ENCODE results near the gene MAP4K2.
"Not testable (repeated sequence)": the region's sequence is repeated elsewhere in the genome, so short reads cannot be mapped to it uniquely, and the experiment has no call there.

Gene MAP4K2

GRCh38 chr11:64831411-64831891, 28.4 kb upstream of the MAP4K2 start:
- no peaks in the 10 kb centered on the region for H3K9me3 Mint-ChIP-seq
- ATAC-seq = no peak
- H3K27me3 Mint-ChIP-seq = no peaks in the 10 kb centered on the region
- H3K4me3 Mint-ChIP-seq = no peak overlapping the region
- no peaks in the 10 kb centered on the region for H3K4me1 Mint-ChIP-seq
- H3K36me3 Mint-ChIP-seq = peaks cover 23% of the 10 kb centered on the region
- H3K27ac Mint-ChIP-seq = no peak overlapping the region

- Mint-ChIP-seq H3K27ac (no peak overlapping the region), H3K9me3 (no peaks in the 10 kb centered on the region), H3K4me3 (no peak overlapping the region), H3K27me3 (no peaks in the 10 kb centered on the region), H3K36me3 (peaks cover 27% of the 10 kb centered on the region), H3K4me1 (no peaks in the 10 kb centered on the region)
- ATAC-seq = no peak
Measured at GRCh38 chr11:64829536-64830251, 26.7 kb upstream of the MAP4K2 start.

DNA sequence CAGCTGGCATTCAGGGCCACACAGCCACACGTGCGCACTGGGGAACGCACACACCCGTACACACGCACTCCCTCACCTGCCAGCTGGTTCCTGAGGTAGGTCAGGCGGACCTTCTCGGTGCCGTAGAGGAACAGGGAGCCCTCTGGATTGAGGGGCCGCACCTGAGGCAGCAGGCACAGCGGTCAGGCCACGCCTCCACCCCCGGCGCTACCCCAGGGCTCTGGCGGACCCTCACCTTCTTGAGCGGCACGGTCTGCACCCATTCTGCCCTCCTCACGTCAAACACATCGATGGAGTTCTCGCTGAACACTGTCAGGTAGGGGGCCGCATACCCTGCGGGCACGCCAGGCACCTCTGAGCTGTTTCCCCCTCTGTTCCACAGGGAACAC, 24.4 kb upstream of the MAP4K2 start:
- Mint-ChIP-seq H3K4me1 (no peaks in the 10 kb centered on the region), H3K4me3 (no peak overlapping the region), H3K9me3 (no peaks in the 10 kb centered on the region), H3K27ac (no peak overlapping the region), H3K27me3 (no peaks in the 10 kb centered on the region), H3K36me3 (peaks cover 27% of the 10 kb centered on the region)
- ATAC-seq = no peak

DNA sequence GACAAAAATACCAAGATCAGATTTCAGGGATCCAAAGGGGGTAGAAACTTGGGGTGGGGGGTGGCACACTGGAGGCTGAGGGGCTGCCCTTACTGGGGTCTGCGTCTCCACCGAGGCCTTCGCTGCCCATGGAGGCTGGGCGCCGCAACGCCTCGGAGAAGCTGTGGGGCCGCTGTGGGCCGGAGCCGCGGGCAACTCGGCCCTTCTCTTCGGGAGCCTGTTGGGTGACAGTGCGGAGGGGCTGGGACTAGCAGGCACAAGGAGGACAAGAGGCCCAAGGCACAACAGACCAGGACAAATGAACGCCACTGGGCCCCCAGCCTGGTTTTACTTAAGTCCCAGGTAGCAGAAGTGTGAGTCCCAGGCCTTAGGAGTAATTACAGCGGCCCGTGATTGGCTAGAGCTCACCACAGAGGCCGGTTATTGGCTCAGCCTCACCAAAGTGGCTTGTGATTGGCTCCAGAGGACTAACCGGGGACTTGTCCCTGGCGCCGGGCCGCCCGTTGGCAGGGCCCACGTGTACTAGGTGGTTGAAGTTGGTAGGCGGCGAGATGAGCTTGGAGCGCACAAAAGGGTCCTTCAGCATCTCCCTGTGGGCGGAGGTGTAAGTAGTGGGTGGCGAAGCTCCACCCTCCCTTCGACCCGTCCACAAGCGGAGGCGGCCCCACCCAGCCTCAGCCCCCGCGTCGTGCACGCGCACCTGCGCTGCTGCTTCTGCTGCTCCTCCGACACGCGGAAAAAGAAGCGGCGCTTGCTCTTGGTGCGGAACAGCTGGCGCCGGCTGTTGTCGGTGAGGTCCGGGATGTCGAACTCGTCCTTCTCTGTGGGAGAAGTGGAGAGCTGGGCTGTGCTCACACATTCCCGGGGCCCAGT, 23.8 kb upstream of the MAP4K2 start:
- no peaks in the 10 kb centered on the region for H3K4me1 Mint-ChIP-seq
- no peak overlapping the region for H3K4me3 Mint-ChIP-seq
- H3K36me3 Mint-ChIP-seq = peaks cover 23% of the 10 kb centered on the region
- no peaks in the 10 kb centered on the region for H3K9me3 Mint-ChIP-seq
- no peak for ATAC-seq
- H3K27me3 Mint-ChIP-seq = no peaks in the 10 kb centered on the region
- H3K27ac Mint-ChIP-seq = no peak overlapping the region

- H3K27ac Mint-ChIP-seq = no peak overlapping the region
- ATAC-seq = no peak
- no peaks in the 10 kb centered on the region for H3K9me3 Mint-ChIP-seq
- H3K36me3 Mint-ChIP-seq = peaks cover 21% of the 10 kb centered on the region
- no peaks in the 10 kb centered on the region for H3K27me3 Mint-ChIP-seq
- H3K4me3 Mint-ChIP-seq = no peak overlapping the region
- no peaks in the 10 kb centered on the region for H3K4me1 Mint-ChIP-seq
Measured at GRCh38 chr11:64826062-64826461, 23.0 kb upstream of the MAP4K2 start.

- Mint-ChIP-seq H3K36me3 (peaks cover 15% of the 10 kb centered on the region), H3K9me3 (no peaks in the 10 kb centered on the region), H3K4me3 (no peak overlapping the region), H3K27me3 (no peaks in the 10 kb centered on the region), H3K27ac (no peak overlapping the region), H3K4me1 (no peaks in the 10 kb centered on the region)
- no peak for ATAC-seq
Measured at GRCh38 chr11:64823568-64824119, 20.6 kb upstream of the MAP4K2 start.

DNA sequence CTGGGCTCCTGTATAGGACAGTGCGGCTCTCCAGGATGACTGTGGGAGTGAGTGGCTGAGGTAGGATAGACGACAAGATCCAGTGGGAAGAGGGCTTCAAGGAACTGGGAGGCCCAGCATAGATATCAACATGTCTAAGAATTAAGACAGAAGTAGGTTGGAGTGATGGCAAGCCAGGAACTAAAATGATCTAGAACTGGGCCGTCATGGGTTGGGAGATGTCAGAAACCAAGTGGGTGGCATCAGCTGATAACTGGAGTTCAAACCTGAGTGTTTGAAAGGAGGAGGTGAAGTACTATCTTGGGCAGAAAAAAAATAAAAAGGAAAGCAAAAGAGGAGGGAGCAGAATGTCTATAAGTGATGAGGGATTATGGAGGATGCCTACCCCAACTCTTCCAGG, 14.5 kb upstream of the MAP4K2 start:
- Mint-ChIP-seq H3K4me3 (no peak overlapping the region), H3K36me3 (no peaks in the 10 kb centered on the region), H3K27ac (peak overlapping the region; percentile 0), H3K27me3 (no peaks in the 10 kb centered on the region), H3K9me3 (no peaks in the 10 kb centered on the region), H3K4me1 (peaks cover 16% of the 10 kb centered on the region)
- no peak for ATAC-seq

DNA sequence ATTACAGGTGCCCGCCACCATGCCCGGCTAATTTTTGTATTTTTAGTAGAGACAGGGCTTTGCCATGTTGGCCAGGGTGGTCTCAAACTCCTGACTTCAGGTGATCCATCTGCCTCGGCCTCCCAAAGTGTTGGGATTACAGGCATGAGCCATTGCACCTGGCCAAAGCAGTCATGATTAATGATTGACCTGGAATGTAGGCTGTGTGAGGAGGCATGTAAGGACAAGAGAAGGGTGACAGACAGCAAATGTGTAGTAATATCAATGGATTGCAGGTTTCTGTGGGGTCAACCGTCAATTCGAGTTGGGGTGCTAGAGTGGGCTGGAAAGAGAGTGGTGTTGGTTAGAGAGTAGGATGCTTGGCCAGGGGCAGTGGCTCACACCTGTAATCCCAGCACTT, 12.4 kb upstream of the MAP4K2 start:
- H3K36me3 Mint-ChIP-seq, H3K9me3 Mint-ChIP-seq, ATAC-seq, H3K27me3 Mint-ChIP-seq, H3K4me3 Mint-ChIP-seq, H3K27ac Mint-ChIP-seq: not testable (repeated sequence)
- H3K4me1 Mint-ChIP-seq = peaks cover 22% of the 10 kb centered on the region

- no peaks in the 10 kb centered on the region for H3K9me3 Mint-ChIP-seq
- peak; percentile 86 for ATAC-seq
- no peaks in the 10 kb centered on the region for H3K27me3 Mint-ChIP-seq
- no peaks in the 10 kb centered on the region for H3K36me3 Mint-ChIP-seq
- peaks cover 29% of the 10 kb centered on the region for H3K4me1 Mint-ChIP-seq
- H3K4me3 Mint-ChIP-seq = no peak overlapping the region
- peak overlapping the region; percentile 68 for H3K27ac Mint-ChIP-seq
Measured at GRCh38 chr11:64814712-64815187, 11.7 kb upstream of the MAP4K2 start.

- Mint-ChIP-seq H3K9me3 (no peaks in the 10 kb centered on the region), H3K4me3 (no peak overlapping the region), H3K4me1 (peaks cover 35% of the 10 kb centered on the region), H3K36me3 (no peaks in the 10 kb centered on the region), H3K27ac (peak overlapping the region; percentile 68), H3K27me3 (no peaks in the 10 kb centered on the region)
- no peak for ATAC-seq
Measured at GRCh38 chr11:64813826-64814225, 10.8 kb upstream of the MAP4K2 start.

DNA sequence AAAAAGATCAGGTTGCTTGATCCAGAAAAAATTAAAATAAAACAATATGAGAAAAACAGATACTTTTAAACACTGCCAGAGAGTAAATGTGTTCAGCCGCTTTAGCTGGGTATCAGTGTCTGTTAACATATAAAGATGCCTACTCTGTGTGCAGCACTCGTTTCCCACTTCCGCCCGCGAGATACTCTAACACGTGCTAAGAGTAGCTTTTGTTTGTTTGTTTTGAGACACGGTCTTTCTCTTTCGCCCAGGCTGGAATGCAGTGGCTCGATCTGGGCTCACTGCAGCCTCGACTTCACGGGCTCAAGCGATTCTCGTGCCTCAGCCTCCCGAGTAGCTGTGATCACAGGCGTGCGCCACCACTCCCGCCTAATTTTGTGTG, 7.9 kb upstream of the MAP4K2 start:
- peaks cover 44% of the 10 kb centered on the region for H3K4me1 Mint-ChIP-seq
- no peak for ATAC-seq
- peaks cover 22% of the 10 kb centered on the region for H3K36me3 Mint-ChIP-seq
- no peaks in the 10 kb centered on the region for H3K9me3 Mint-ChIP-seq
- no peaks in the 10 kb centered on the region for H3K27me3 Mint-ChIP-seq
- peak overlapping the region; percentile 89 for H3K27ac Mint-ChIP-seq
- peak overlapping the region; percentile 98 for H3K4me3 Mint-ChIP-seq

- ATAC-seq = peak; percentile 90
Measured at GRCh38 chr11:64810271-64810890, 7.4 kb upstream of the MAP4K2 start, which contains the start of gene MEN1. MEN1 (minus strand) TSS chr11:64810551; CDS start chr11:64810109, 442 bp downstream.

DNA sequence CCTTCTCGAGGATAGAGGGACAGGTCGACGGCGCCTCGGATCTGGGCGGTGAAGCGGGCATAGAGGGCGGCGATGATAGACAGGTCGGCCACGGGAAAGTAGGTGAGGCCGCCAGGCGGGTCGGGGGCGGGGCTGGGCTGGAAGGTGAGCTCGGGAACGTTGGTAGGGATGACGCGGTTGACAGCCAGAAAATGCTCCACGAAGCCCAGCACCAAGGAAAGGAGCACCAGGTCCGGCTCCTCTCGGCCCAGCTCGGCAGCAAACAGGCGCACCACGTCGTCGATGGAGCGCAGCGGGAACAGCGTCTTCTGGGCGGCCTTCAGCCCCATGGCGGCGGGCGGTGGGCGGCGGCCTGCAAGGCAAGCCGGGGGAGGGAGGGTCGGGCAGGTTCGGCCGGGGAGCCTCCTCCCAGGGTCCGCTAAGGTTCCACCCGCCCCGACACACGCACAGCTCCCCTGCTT, 6.8 kb upstream of the MAP4K2 start:
- Mint-ChIP-seq H3K27ac (peak overlapping the region; percentile 89), H3K4me3 (peak overlapping the region; percentile 98), H3K4me1 (peaks cover 46% of the 10 kb centered on the region), H3K9me3 (no peaks in the 10 kb centered on the region), H3K36me3 (peaks cover 29% of the 10 kb centered on the region), H3K27me3 (no peaks in the 10 kb centered on the region)
- peak; percentile 4 for ATAC-seq

More at GRCh38 chr11:64810271-64810890, 7.4 kb upstream of the MAP4K2 start, which contains the start of gene MEN1:
- Mint-ChIP-seq H3K27ac (peak within 1 kb of the TSS; percentile 89), H3K4me1 (peaks cover 48% of the 10 kb centered on the region), H3K36me3 (peaks cover 27% of the 10 kb centered on the region), H3K27me3 (no peaks in the 10 kb centered on the region), H3K9me3 (no peaks in the 10 kb centered on the region), H3K4me3 (peak within 1 kb of the TSS; percentile 98)

DNA sequence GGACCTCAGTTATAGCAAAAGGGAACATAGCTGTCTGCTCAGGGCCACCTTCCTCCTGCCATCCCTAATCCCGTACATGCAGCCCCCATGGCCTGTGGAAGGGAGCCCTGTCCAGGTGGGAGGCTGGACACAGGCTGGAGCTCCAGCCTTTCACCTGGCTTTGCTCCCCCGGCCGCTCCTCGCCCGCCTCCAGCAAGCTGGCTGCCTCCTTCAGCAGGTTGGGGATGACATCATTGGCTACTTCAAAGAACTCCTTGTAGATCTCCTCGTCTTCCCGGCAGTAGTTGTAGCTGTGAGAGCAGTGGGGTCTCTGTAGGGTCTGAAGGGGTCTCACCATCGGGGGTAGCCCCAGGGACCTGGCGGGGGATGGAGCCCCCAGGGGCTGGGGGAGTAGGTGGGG, 2.5 kb upstream of the MAP4K2 start:
- Mint-ChIP-seq H3K4me3 (no peak overlapping the region), H3K4me1 (peaks cover 56% of the 10 kb centered on the region), H3K27me3 (no peaks in the 10 kb centered on the region), H3K36me3 (peaks cover 38% of the 10 kb centered on the region), H3K27ac (no peak overlapping the region), H3K9me3 (no peaks in the 10 kb centered on the region)
- ATAC-seq = no peak
